ENCODE results near the gene SLC16A3.
A peak's percentile ranks its signal among the peaks of the same experiment; 100 is the strongest.
"Not testable (repeated sequence)": the region's sequence is repeated elsewhere in the genome, so short reads cannot be mapped to it uniquely, and the experiment has no call there.

SLC16A3 gene

DNA sequence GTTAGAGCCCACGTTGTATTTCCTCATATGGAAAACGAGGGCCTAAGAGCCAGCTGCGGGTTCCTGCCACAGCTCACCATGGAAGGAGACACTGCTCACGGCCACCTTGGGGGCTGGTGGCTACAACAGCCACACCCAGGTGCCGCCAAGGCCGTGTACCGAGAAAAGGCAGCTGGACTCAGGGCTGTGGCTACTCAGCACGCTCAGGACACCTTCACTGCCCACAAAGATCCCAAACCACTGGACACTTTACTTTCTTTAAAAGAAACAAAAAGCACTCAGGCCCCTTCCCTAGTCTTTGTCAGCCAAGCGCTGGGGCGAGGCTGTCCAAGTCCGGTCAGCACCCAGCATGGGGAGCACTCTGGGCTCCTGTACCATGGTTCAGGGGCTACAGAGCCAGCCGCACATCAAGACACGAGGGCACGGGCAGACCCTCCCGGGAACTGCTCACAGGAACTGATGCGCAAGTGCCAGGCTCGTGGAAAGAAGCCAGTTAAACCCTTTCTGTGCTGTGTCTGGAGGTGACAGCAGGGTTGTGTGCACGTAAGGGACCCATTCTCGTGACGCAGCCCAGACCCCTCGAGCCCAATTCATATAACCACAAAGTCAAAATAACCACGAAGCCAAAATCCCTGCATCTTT is 18.5 kb downstream of the SLC16A3 start:
- DNase-seq (ENCODE audit: low read depth in 3 of 3): no peak

DNA sequence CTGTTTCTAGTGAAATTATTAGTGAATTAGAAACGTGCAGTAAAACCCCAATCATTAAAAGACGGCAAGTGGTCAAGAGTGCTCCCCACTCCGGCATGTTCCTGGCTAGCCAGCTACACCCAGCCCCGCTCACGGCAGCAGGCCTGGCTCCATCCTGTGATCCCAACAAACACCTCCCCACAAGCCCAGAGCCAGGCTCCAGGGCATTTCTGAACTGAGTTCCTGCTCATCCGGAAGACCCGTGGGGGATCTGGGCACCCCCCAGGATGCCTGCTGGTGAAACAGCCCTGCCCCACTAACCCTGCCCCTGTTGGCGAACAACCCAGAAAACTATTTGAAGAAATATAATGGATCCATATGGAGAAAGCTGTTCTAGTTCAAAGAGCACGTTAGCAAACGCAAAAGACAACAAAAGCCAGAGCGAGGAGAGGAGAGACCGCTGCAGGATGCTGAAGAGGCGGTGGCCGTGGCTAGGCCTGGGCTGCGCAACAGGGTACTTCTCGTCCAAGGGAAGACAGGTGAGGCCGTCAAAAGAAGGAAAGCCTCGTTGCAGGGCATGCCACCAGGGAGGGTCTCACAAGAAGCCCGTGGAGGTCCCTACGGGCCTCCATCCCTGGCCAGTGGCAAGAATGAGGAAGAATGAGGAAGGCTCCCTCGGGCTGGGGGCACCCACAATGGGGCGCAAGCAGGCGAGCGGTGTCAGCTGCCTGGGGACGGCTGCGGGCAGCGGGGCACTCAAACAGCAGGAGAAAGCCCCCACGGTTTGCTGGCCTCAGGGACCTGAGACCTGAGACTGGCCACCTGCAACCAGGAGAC is 19.2 kb downstream of the SLC16A3 start:
- no peak for DNase-seq (ENCODE audit: low read depth in 3 of 3)

DNA sequence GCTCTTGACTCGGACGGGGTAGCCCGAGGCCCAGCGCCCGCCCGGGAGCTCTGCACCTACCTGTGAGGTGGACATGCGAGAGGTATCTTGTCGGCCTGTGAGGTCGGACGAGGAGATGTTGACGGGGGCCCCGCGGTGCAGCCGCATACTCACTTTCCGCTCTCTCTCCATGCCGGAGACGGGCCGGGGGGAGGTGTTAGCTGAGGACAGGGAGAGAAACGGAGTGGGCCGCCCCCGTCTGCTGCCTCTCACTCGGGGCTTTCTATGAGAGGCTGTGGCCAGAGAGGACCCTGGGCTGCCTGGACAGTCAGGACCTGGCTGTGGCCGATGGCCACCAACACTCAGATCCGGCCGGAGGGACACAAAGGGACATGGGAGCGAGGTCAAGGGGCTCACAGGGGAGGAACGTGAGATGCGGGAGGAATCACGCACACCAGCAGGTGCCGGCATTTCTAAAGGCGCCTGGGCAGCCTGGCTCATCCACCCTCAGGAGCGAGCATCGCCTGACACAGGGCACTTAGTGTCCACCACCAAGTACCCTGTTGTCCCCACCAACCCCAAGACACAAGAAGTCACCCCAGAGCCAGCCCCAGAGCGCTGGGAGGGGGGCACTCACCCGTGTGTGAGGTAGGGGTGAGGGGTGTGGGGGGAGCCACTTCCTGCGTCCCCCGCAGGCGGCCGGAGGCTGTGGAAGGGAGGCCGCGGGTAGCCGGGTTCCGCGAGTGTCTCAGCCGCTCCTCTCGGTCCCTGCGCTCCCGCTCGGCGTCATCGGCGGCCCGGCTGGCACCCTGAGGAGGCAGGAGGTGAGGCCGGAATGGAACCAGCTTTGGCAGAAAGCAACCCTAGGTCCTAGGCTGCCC is 20.2 kb downstream of the SLC16A3 start:
- DNase-seq (ENCODE audit: low read depth in 3 of 3): no peak

DNA sequence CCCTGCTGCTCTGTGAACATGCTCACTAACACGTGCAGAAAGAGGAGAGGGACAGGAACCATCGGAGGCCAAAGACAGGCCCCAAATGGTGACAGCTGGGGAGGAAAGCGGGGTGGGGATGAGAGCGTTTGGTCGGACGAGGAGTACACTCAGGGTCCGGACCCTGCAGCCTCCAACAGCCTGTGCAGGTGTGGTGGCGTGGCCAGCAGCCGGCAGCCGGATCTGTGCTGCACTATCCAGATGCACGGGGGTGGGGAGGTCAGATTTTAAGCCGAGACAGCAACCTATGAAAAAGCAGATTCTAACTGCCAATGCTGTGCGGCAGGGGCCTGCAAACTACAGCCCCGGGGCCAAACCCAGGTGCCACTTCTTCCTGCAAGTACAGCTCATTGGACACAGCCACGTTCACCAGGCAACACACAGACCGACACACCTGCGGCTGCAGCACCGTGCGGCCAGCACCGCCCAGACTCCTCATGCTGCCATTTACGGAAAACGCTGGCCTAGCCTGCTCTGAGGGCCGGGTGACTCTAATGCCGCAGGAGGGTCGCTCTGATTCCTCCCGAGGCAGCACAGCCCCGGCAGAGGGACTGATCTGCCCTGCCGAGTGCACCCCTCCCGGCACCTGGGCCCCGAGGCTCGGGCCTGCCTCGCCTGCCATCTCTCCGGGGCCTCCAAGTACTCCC is 21.2 kb downstream of the SLC16A3 start:
- DNase-seq (ENCODE audit: low read depth in 3 of 3): no peak

DNA sequence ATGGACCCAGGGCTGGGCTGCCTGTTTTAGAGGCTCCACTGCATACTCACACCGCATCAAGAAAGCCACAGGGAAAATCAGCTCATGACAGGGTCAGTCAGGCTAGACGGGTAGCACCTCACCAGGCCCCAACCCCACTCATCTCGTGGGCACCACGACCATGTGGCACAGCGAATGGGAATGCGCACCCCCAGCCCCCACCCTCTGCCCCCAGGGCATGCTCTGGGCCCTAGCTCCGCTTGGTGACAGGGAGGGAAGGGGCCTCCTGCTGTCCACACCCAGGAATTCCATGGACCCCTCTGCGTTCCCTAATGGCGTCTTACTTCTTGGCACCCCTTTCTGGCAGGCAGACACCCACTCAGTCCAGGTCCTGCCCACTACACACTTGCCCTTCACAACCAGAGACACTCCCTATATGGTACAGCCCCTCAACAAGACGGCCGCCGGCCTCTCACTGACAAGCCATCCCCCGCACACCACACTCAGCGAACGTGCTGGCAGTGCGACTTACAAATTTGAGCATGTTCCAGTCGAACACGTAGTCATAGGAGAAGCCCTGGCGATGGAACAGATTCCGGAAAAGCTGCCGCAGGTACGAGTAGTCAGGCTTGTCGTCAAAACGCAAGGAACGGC is 22.1 kb downstream of the SLC16A3 start:
- DNase-seq (ENCODE audit: low read depth in 3 of 3): no peak

DNA sequence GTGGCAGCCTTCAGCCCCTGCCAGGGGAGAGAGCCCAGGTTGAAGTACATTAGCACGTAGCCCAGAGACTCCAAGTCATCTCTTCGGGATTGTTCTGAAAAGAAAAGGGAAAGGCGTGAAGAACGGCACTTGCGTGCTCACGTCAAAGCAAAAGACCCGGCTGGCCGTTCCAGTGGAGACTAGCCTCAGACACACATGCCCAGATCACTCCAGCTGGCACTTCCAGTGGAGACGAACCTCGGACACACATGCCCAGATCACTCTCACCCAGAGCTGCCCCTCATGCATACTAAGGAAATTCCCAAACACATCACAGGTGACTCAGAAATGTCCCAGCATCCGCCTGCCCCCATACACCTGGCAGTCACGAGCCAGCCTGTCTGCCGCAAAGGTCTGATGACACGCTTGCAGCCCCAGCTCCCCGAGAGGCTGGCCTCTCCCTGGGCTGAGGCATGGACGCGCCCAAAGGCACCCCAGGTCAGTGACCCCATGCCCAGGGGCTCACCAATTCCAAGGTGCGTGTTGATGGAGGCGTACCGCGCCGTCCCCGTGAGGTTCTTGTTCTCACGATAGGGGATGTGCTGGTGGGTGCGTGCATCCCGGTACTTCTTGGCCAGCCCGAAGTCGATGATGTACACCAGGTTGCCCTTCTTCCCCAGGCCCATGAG is 23.8 kb downstream of the SLC16A3 start:
- DNase-seq (ENCODE audit: low read depth in 3 of 3): no peak

DNA sequence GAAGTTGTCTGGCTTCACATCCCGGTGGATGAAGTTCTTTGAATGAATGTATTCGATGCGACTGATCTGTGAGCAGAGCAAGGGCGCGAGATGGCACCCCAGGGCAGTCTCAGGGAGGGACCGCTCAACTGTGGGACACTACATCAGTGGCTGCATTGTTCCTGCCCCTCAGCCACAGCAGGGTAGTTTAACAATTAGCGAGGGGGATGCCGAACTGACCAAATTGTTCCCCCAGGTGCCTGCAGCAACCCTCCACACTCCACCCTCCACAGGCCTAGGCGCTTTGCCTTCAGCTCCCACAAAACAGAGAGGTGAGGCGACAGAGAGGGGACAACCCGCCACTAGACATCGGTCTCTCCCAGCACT is 24.3 kb downstream of the SLC16A3 start:
- no peak for DNase-seq (ENCODE audit: low read depth in 3 of 3)

DNA sequence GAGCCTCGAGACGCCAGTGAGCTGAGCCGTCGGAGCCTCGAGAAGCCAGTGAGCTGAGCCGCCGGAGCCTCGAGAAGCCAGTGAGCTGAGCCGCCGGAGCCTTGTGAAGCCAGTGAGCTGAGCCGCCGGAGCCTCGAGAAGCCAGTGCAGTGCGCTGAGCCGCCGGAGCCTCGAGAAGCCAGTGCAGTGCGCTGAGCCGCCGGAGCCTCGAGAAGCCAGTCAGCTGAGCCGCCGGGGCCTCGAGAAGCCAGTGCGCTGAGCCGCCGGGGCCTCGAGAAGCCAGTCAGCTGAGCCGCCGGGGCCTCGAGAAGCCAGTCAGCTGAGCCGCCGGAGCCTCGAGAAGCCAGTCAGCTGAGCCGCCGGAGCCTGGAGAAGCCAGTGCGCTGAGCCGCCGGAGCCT is 25.3 kb downstream of the SLC16A3 start:
- not testable (repeated sequence) for DNase-seq (ENCODE audit: low read depth in 3 of 3)

DNA sequence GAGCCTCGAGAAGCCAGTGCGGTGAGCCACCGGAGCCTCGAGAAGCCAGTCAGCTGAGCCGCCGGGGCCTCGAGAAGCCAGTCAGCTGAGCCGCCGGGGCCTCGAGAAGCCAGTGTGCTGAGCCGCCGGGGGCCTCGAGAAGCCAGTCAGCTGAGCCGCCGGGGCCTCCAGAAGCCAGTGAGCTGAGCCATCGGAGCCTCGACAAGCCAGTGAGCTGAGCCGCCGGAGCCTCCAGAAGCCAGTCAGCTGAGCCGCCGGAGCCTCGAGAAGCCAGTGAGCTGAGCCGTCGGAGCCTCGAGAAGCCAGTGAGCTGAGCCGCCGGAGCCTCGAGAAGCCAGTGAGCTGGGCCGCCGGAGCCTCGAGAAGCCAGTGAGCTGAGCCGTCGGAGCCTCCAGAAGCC is 25.9 kb downstream of the SLC16A3 start:
- DNase-seq (ENCODE audit: low read depth in 3 of 3): not testable (repeated sequence)

DNA sequence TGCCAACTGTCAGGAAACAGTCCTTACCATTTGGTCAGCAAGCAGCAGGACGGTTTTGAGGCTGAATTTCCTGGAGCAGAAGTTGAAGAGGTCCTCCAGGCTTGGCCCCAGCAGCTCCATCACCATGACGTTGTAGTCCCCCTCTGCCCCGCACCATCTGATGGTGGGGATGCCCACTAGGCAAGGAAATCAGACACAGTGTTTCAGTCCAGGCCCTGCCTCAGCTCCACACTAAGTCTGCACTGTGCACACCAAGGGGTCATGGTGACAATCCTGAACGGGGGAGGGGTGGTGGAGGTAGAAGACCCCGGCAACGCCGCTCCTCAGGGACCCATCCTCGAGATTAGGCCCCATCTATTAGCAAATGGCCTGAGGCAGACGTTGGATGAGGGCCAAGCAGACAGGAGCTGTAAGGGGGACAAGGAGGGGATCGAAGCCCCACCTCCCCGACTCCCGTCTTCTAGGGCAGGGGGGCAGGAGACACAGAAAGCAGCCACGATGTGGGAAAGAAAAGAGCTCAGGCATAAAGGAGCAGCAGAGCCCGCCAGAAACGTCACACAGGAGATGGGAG is 26.6 kb downstream of the SLC16A3 start:
- DNase-seq (ENCODE audit: low read depth in 3 of 3): no peak

DNA sequence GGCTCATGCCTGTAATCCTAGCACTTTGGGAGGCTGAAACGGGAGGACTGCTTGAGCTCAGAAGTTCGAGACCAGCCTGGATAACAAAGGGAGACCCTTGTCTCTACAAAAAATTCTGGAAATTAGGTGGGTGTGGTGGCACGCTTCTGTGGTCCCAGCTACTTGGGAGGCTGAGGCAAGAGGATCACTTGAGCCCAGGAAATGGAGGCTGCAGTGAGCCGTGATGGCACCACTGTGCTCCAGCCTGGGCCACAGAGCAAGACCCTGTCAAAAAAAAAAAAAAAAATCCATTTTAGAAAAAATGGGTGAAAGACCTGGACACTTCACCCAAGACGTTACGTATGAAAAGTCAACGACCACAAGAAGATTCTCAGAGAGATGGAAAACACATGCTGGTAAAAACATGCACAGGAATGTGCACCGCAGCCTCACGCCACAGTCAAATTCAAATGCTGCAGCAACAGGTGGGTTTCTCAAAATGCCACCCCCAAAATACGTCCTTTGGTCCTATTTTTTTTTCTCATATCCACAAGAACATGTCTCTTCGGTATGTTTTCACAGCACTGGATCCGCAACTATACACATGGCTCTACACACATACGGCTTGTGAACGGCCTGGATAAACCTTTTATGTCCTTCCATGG is 27.5 kb downstream of the SLC16A3 start:
- no peak for DNase-seq (ENCODE audit: low read depth in 3 of 3)

DNA sequence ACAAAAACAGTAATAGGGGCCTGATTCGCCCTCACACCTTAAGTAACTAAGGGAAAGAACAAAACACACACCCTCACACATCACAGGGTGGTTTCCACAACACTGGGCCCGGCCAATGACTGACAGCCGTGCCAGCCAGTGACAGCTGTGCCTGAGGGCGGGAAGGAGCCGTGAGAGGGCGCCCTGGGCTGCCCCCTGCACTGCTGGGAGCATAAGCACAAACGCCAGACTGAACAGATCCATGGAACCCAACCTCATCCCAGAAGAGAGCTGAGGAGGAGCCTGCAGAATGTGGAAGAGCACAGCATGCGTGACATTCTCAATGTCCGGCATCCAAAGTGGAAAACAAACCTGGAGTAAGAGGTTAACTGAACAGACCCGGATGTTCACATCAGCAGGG is 28.6 kb downstream of the SLC16A3 start:
- peak in 1 of 3 experiments; percentile 63 for DNase-seq (ENCODE audit: low read depth in 3 of 3)

DNA sequence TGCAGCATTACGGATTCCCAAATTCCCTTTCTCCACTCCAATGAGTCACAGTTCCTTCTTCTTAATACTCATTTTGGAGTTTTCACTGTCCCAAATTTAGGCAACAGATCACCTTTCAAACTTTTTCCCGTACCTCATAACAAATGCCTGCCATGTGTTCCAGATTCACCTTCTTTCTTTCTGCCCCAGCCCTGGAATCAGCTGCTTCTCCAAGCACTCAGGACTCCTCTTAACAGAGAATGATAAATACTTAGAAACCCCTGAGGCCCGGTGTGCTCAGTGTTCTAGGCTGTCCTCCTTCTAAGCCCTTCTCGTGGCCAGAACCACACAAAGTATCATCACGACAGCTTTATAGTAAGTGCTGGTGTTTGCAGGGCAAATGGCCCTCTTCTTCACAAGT is 29.7 kb downstream of the SLC16A3 start:
- DNase-seq (ENCODE audit: low read depth in 3 of 3): no peak

DNA sequence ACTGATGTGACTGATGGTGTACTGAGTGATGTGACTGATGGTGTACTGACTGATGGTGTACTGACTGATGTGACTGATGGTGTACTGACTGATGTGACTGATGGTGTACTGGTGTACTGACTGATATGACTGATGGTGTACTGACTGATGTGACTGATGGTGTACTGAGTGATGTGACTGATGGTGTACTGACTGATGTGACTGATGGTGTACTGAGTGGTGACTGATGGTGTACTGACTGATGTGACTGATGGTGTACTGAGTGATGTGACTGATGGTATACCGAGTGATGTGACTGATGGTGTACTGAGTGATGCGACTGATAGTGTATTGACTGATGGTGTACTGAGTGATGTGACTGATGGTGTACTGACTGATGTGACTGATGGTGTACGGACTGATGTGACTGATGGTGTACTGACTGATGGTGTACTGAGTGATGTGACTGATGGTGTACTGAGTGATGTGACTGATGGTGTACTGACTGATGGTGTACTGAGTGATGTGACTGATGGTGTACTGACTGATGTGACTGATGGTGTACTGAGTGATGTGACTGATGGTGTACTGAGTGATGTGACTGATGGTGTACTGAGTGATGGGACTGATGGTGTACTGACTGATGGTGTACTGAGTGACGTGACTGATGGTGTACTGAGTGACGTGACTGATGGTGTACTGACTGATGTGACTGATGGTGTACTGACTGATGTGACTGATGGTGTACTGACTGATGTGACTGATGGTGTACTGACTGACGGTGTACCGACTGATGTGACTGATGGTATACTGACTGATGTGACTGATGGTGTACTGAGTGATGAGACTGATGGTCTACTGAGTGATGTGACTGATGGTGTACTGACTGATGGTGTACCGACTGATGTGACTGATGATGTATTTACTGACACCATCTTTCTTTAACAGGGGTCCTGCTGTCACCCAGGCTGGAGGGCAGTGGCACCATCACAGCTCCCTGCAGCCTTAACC is 31.4 kb downstream of the SLC16A3 start:
- DNase-seq (ENCODE audit: low read depth in 3 of 3): not testable (repeated sequence)

DNA sequence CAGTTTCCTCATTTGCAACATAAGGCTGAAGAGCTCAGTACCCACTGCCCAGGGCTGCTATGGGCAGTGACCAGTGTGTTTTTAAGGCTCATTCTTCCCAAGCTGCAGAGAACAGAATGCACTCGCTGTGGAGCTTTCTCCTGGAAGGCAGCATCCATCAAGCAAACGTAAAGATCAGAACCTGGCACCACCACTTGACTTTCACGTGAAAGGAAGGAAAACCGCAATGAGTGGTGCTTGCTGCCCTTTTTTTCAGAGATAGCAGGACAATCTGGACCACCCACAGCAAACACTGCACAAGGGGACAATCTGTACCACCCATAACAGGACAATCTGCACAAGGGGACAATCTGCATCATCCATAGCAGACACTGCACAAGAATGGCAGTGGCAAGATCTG is 33.5 kb downstream of the SLC16A3 start:
- DNase-seq (ENCODE audit: low read depth in 3 of 3): no peak

DNA sequence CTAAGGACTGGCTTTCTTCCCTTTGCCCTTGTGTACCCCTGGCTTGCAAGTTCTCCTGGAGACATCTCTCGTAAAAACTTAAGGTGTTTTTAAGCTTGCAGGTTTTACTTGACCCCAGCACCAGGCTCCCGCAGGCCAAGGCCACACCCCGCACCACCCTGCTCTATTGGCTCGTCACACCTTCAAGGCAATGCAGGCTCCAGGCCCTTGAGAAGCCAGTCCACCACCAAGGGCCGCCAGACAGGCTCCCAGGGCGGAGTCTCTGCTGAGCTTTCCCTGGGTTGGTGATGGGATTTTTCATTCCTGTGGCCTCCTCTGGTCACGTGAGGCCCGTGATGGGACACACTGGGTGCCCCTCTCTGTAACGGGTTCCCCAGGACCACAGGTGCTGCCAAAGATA is 34.8 kb downstream of the SLC16A3 start:
- no peak for DNase-seq (ENCODE audit: low read depth in 3 of 3)

DNA sequence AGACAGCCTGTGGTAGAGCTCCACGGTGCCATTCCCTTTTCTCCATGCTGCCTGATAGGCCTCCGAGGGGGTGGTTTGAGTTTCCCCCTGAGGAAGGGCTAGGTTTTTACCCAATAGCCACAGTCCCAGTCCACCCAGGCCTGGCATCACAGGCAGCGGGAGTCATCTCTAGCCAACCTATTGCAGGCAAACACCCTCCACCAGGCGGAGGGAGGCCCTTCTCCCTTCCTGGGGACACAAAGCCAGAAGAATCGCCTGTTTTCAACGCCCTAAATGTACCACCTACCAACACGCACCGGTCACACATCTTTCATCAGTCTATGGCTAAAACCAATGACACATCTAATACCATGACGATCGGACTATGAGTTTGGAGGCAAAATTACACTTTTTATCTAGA is 37.3 kb downstream of the SLC16A3 start:
- DNase-seq (ENCODE audit: low read depth in 3 of 3): no peak

DNA sequence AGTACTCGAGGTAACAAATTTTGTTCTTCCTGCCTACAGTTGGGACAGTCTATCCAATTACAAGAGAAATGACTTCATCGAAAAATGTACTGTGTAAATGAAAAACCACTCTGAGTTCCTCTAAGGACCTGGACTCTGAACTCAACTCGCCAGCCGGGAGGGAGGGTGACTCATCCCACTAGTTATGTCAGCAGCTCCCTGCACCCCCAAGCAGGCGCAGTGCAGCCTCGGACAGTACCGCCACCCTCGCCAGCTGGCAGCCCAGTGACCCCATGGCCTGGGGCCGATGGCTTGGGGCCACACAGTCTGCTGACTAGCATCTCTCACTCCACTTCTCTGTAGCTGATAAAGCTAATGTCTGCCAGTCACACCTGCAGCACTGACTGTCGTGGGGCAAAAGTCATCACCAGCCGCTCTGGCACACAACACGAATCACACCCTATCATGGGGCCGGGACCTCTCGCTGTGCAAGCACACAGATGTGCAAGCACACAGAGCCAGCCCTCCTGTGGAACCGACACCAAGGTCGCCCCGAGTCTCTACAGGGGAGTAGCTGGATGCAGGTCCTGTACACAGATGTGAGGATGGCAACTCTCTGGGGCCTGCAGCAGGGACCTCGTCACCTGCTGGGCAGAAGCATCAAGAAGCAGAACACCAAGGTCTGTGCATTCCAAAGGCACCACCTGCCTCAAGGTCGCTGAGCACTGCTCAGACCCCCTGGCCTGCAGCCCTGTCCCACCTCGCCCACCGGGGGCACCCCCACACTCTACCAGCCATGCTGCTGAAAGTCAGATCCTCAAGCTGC is 38.9 kb downstream of the SLC16A3 start:
- peak in 1 of 3 experiments; percentile 50 for DNase-seq (ENCODE audit: low read depth in 3 of 3)
